GM18858 (cell line): ENCODE results near the gene HEYL.

ENCODE experiments used
- ATAC-seq: cut with Tn5 transposase; IDR thresholded peaks from one replicate; pipeline ENCODE4 v1.9.1; 2021; ENCODE audit not compliant: unreplicated experiment

Gene HEYL

DNA sequence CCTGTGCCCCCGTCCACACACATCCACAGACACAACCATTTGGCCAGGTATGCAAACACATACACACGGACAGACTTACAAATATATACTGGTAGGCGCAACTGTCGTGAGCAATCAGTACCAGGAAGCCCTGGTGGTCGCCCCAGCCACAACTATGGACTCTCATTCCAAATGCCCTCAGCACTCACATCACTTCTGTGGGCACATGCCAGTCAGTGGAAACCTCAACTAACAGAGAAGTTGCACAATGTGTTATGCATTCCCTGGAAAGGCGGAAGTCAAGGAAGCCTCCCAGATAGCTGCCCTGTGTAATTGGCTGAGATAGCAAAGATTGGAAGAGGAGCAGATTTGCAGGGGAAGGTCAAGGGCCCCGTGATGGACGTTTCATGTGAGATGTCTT, 1.4 kb upstream of the HEYL start:
- no peak for ATAC-seq

DNA sequence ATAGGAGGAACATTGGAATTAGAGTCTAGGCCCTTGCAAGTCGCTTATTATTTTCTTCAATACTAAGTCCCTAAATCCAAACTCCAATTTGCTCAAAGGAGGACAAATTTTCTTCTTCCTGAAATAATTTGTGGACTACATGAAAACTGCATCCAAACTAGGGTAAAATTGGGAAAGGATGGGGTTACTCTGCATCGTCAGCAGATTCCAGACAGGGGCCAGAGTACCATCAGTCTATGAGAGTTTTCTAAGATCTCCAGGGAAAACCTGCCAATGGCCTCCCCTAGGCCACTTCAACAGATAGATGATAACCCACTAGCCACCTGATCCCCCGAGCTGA, 508 bp downstream of the HEYL start:
- no peak for ATAC-seq

DNA sequence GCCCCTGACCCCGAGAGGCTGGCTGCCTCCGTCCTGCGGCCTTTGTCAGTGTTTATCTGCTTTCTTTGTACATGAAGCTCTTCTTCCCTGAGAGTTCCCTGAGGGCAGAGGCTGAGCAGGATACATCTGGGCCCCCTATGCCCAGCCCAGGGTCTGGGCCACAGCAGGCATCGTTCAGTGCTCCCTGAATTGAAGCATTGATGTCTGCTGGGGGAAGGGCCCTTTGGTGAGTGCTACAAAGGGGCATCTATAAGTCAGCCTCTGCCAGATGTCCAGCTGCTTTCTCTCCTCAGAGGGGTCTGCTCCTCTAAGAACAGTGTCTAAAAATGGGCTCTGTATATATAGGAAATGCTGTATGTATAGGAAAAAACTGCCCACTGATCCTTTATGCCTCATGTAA, 2.1 kb downstream of the HEYL start:
- ATAC-seq = no peak

DNA sequence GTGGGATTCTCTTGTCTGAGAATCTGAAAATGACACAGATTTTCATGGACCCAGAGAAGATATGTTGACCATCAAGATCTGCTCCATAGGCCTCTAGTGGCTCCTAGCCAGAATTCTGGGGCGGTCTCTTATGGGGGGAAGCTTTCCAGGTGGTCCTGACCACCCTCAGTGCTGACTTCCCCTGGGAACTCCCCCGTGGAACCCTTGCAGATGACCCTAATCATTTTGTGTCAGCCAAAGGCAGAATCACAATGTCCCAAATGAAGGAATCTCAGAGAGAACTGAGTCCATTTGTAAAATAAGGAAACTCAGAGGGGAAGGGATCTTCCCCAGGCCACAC, 3.6 kb downstream of the HEYL start:
- ATAC-seq = no peak

GRCh38 chr1:39635205-39635870, 4.1 kb downstream of the HEYL start:
- ATAC-seq = no peak

DNA sequence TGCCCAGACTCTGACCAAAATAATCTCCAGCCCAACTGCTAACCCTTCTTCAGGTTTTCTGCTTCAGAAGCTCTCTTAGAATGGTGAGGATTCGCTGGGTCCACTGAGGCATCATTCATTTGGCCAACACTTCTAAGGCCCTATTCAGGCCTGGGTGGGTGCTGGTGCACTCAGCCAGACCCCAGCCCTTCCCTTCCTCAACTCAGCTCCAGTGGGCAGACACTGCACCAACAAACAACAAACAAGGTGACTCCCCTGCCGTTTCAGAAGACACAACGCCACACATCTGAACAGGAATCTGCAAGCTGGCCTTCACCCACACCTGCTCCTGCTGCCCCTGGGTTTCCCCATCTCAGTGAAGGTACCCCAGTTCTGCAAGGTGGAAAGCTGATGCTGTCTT, 6.0 kb downstream of the HEYL start:
- no peak for ATAC-seq

DNA sequence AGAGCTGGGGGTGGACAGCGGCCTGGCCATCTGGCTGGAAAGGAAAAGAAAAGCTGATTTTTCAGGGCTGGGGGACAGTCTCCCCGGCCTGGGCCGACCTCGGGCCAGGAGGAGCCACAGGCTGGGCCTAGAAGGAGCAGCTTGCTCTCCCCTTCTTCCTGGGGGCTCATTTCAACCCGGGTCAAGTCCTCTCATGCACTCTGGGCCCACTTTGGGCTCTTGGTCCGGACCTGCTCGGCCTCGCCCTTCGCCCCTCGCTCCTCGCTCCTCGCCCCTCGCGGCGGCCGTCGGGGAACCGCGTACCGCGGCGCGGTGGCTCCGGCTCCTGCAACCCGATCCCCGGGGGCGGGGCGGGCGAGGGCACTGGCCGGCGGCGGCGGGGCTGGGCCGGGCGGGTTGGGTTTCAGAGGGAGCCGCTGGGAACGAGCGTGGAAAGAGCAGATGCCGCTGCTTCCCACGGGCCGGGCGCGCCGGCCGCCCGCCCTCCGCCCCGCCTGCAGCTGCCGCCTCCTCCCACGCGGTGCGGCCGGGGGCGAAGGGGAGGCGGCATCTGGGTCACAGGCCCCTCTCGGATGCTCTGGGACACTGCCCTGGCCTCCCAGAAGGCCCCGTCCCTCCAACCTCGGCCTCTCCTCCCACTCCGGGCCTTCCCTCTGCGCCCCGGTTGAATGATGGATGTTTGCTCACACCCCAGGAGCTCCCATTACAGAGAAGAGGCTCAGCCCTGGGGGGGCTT, 6.6 kb downstream of the HEYL start:
- ATAC-seq = no peak

DNA sequence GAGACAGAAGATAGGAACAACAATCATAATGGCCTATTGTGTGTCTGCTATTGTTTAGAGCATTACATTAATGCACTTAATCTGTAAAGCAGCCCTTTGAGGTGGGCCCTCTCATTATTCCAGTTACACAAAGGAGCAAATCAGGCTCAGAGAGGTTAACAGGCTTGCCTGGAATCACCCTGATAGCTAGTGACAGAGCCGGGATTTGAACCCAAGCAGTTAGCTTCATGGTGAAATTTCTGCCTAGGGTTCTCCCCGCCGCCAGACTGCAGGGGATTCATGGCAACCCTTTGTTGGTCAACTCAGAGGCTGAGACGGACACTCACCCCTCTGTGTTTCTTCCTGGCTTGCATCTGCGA, 7.1 kb downstream of the HEYL start:
- ATAC-seq = no peak

GRCh38 chr1:39631361-39632322, 7.8 kb downstream of the HEYL start:
- no peak for ATAC-seq

DNA sequence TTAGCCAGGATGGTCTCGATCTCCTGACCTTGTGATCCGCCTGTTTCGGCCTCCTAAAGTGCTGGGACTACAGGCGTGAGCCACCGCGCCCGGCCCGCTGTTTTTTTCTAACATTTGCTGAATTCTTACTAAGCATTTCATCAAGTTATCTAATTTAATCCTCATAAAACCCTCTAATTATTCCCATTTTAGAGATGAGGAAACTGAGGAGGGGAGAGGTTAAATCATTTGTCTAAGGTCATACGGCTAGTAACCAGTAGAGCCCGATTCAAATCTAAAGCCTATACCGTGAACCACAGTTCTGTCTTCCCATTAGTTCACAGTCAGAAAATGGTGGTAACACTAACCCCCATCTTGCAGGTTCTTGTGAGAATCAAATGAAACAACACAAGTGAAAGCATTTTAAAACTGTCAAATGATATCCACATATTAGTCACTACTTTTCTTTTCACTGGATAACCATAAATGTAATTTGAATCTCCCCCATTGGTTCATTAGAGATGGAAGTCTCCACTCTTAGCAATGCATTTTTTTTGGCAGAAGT, 10.6 kb downstream of the HEYL start:
- ATAC-seq = no peak

- ATAC-seq = no peak
These were observed 12.8 kb downstream of the HEYL start for GRCh38 chr1:39626646-39627045.

- ATAC-seq = no peak
These were observed 13.8 kb downstream of the HEYL start for GRCh38 chr1:39625462-39626273.

DNA sequence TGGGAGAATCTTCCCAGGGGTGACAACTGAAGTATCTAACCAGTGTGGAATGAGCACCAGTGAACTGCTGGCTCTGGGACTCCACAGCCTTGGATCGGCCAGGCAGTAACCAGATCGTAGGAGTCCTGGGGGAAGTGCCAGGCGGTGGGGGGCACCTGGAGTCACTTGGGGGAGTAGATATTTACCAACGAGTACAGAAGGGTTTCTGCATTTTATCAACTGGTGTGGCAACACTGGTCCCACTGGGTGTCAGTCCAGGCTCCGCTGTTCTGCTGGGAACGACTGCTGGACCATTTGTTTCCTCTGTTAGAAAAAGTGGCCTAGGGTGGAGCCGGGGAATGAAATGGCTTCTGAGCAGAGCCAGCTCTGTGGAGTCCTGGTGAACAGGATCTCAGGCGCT, 14.4 kb downstream of the HEYL start:
- no peak for ATAC-seq

GRCh38 chr1:39623053-39623452, 16.4 kb downstream of the HEYL start:
- ATAC-seq = no peak

DNA sequence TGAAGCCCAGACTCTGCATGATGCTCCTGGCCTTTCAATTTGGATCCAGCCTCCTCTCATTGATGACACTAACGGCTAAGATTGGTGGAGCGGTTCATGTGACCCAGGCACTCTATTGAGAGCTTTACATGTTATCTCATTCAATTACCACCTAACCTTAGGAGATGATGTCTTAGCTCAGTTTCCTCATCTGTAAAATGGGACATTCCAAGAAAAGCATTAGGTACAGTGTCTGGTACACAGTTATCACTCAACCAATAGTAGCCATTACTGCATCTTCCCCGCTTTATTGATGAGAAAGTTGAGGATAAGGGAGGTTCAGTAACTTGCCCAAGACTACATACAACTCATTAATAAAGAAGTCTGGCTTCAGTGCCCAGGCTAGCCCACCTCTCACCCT, 17.0 kb downstream of the HEYL start:
- no peak for ATAC-seq

- no peak for ATAC-seq
These were observed 18.7 kb downstream of the HEYL start for GRCh38 chr1:39620659-39621165.

DNA sequence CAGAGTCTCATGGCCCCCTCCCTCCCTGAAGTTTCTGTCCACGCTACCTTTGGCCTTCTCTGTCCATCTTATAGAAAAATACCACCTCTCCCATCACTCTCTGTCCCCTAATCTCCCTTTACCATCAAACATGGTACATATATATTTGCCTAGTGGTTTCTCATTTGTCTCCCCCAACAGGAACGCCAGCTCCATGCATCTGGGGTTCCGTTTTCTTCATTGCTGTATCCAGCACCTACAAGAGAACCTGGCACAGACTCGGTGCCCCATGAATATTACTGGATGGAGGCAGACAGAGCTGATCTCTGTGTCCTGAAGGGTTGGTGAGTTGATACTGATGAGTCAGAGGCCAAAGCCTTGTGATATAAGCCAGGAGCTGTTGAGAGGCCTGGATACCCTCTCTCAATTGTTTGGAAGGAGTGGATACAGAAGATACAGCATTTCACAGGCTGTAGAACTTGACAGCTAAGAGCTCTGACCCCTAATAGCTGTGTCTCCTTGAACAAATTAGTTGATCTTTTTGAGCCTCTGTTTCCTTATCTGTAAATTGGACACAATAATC, 21.9 kb downstream of the HEYL start:
- no peak for ATAC-seq

DNA sequence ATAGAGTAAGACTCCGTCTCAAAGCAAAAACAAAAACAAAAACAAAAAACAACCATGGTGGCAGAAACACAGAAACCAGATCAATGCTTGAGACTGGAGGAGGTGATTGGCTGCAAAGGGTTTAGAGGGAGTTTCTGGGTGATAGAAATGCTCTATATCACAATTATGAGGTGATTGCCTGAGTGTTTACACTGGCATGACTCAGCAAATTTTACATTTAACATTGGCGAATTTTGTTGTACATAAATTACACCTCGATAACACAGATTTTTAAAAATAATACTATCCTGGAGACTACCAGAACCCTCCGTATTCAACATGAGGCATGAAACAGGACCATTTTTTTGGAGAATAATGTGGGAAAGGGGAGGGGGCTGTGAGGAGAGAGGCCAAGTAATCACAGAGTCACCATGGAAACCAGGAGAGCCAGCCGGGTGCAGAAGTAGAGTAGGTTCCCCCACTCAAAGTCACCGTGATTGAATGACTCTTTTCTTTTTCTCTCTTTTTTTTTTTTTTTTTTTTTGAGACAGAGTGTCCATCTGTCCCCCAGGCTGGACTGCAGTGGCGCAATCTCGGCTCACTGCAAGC, 24.3 kb downstream of the HEYL start:
- no peak for ATAC-seq

DNA sequence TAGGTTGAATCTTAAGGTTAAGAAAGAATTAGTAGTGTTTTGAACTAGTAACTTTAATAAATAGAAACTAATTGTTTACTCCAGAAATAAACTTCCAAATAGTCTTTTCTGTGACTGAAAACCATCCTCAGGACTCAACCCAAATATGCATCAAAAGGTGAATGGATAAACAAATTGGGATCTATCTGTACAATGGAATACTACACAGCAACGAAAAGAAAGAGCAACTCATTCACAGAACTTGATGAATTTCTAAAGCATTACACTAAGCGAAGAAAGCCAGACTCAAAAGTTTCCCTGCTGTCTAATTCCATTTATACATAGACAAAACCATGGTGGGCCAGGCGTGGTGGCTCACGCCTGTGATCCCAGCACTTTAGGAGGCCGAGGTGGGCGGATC, 25.0 kb downstream of the HEYL start:
- ATAC-seq = no peak

DNA sequence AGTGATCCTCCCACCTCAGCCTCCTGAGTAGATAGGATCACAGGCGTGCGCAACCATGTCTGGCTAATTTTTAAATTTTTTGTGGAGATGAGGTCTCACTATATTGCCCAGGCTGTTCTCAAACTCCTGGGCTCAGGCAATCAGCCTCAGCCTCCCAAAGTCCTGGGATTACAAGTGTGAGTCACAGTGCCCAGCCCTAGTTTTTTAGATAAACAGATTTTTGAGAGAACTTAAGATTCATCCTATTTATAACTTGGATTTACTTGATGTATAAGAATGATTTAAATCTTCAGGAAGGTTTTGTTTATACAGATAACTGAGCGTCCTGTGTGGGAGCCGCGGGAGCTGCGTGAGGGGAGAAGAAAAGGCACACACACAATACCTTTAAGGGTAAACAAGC, 26.2 kb downstream of the HEYL start:
- ATAC-seq = no peak
